ENCODE data around the gene CASR.
A peak's percentile ranks its signal among the peaks of the same experiment; 100 is the strongest.
"Not testable (repeated sequence)": the region's sequence is repeated elsewhere in the genome, so short reads cannot be mapped to it uniquely, and the experiment has no call there.

The CASR gene

DNA sequence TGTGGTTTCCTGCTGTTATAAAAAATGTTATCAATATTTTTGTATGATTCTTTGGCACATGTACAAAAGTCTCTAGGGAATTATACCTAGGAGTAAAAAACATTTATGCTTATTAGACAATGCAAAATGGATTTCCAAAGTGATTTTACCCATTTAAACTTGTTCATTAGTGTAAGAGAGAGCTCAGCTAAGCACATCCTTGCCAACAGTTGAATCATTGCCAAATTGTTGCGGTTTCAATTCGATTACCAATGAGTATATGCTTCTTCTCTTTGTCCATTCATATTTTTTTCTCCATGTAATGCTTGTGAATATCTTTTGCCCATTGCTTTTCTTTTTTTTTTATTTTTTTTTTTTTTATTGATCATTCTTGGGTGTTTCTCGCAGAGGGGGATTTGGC, 17.2 kb downstream of the CASR start:
- Histone ChIP-seq H3K9me3 (ENCODE audit: low read depth, low read length) (no peaks in the 10 kb centered on the region), H3K9ac (ENCODE audit: insufficient read length) (no peak overlapping the region), H3K4me3 (no peak overlapping the region), H3K36me3 (ENCODE audit: insufficient read depth, low read length) (no peaks in the 10 kb centered on the region), H3K27ac (no peak overlapping the region)
- peak; percentile 64 for DNase-seq (ENCODE audit: low read depth, low spot score)
- TF ChIP-seq EZH2 (IDR thresholded peaks at IDR 0.05) (no peak), FOXP2 (optimal IDR thresholded peaks at IDR 0.05; ENCODE audit: control extremely low read depth, extremely low read length, insufficient read depth) (no peak), POLR2AphosphoS5 (IDR thresholded peaks at IDR 0.05; ENCODE audit: borderline replicate concordance, low read depth, low read length) (no peak)

DNA sequence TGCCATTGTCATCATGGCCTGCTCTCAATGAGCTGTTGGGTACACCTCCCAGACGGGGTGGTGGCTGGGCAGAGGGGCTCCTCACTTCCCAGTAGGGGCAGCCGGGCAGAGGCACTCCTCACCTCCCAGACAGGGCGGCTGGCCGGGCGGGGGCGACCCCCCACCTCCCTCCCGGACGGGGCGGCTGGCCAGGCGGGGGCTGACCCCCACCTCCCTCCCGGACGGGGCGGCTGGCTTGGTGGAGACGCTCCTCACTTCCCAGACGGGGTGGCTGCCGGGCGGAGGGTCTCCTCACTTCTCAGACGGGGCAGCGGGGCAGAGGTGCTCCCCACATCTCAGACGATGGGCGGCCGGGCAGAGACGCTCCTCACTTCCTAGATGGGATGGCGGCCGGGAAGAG, 18.0 kb downstream of the CASR start:
- H3K9ac ChIP-seq (ENCODE audit: insufficient read length); H3K27ac ChIP-seq; H3K4me3 ChIP-seq; H3K9me3 ChIP-seq (ENCODE audit: low read depth, low read length); H3K36me3 ChIP-seq (ENCODE audit: insufficient read depth, low read length); DNase-seq (ENCODE audit: low read depth, low spot score): not testable (repeated sequence)

DNA sequence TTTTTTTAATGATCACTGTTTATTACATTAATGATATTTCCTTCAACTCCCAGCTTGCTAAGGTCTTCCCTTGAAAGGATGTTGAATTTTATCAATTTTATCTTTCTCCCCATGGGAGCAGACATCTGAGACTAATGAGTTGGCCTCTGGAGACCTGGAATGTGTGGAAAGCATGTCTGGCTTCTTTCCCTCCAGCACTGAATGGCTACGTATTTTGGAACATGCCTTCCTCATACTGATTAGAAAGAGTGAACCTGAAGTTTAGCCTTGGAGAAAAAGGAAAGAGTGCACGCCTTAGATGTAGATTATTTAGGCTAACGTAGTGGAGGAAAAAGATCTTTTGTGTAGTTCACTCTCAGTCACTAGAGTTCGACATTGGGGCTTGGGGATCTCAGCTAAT, 25.1 kb downstream of the CASR start:
- H3K36me3 ChIP-seq (ENCODE audit: insufficient read depth, low read length) = no peaks in the 10 kb centered on the region
- no peak overlapping the region for H3K4me3 ChIP-seq
- H3K9ac ChIP-seq (ENCODE audit: insufficient read length) = no peak overlapping the region
- no peak for TF ChIP-seq EZH2 (IDR thresholded peaks at IDR 0.05)
- TF ChIP-seq POLR2AphosphoS5 (IDR thresholded peaks at IDR 0.05; ENCODE audit: borderline replicate concordance, low read depth, low read length) = no peak
- TF ChIP-seq FOXP2 (optimal IDR thresholded peaks at IDR 0.05; ENCODE audit: control extremely low read depth, extremely low read length, insufficient read depth) = no peak
- no peak for DNase-seq (ENCODE audit: low read depth, low spot score)
- H3K9me3 ChIP-seq (ENCODE audit: low read depth, low read length) = no peaks in the 10 kb centered on the region
- H3K27ac ChIP-seq = no peak overlapping the region

DNA sequence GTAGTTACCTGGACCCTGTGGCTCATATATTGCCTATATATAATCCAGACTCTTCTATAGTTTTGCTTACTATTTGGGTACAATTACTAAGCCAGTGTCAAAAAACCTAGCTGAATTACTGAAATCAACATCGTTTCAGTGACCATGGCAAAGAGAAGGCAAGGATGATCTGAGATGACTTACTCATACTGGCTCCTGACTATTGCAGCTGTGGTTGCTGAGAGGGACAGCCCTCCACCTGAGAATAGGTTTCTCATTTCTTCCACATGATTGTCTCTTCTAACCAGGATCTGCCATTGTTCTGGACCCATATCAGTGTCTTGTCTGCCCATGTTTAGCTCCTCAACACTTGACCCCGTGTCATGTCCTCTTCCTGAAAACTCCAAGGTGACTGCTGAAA, 30.2 kb downstream of the CASR start:
- no peaks in the 10 kb centered on the region for H3K36me3 ChIP-seq (ENCODE audit: insufficient read depth, low read length)
- no peak overlapping the region for H3K4me3 ChIP-seq
- no peak overlapping the region for H3K27ac ChIP-seq
- no peak for DNase-seq (ENCODE audit: low read depth, low spot score)
- no peak for TF ChIP-seq POLR2AphosphoS5 (IDR thresholded peaks at IDR 0.05; ENCODE audit: borderline replicate concordance, low read depth, low read length)
- TF ChIP-seq EZH2 (IDR thresholded peaks at IDR 0.05) = no peak
- no peak for TF ChIP-seq FOXP2 (optimal IDR thresholded peaks at IDR 0.05; ENCODE audit: control extremely low read depth, extremely low read length, insufficient read depth)
- H3K9me3 ChIP-seq (ENCODE audit: low read depth, low read length) = no peaks in the 10 kb centered on the region
- no peak overlapping the region for H3K9ac ChIP-seq (ENCODE audit: insufficient read length)

DNA sequence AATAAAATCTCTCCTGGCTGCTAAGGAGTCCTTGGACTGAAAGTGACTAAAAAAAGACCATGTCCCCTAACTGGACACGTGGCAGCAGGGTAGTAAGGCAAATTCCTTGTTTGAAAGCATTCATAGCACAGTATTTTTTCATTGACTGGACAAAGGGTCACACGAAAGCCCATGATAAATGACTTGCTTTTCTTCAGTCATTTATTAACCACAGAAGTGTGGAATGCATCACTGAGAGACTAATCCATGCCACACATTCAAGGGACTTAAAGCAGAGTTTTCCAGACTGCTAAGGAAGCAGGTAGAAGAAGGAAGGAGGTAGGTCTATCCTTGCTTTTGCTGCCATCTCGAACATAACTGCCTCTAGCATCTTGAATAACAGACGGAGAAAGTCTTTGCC, 31.2 kb downstream of the CASR start:
- H3K9me3 ChIP-seq (ENCODE audit: low read depth, low read length) = no peaks in the 10 kb centered on the region
- no peaks in the 10 kb centered on the region for H3K36me3 ChIP-seq (ENCODE audit: insufficient read depth, low read length)
- TF ChIP-seq EZH2 (IDR thresholded peaks at IDR 0.05) (no peak), FOXP2 (optimal IDR thresholded peaks at IDR 0.05; ENCODE audit: control extremely low read depth, extremely low read length, insufficient read depth) (no peak), POLR2AphosphoS5 (IDR thresholded peaks at IDR 0.05; ENCODE audit: borderline replicate concordance, low read depth, low read length) (no peak)
- H3K27ac ChIP-seq = no peak overlapping the region
- no peak for DNase-seq (ENCODE audit: low read depth, low spot score)
- no peak overlapping the region for H3K9ac ChIP-seq (ENCODE audit: insufficient read length)
- no peak overlapping the region for H3K4me3 ChIP-seq

DNA sequence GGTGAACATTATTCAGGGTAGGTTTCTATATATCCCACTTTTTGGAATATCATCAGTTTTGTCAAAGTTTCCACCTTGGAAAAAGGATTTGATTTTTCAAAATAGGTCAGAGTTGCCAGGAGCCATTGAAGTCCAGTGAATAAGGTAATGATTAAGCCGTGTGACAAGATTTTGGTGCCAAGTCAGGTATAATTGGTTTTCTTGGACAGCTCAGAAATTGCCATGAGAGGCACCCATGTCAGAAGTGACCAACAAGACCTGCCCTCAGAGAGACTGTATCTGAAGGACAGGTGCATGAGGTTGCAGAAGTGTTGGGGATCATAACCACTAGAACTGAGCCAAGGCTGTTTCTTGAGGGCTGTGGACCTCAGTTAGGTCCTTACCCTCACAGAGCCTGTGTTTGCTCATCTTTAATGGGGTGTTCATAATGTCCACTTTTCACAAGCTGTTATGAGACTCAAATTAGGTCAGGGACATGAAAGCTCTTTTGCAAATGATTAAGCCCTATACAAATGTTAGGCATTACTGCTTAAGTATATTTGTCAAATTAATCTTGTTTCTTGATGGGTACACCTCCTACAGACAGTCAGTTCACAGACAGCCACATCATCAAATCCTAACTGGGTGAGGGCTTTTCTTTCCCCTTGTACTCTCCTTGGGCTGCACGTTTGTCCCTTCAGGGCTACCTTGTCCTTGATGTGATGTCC, 32.3 kb downstream of the CASR start:
- H3K36me3 ChIP-seq (ENCODE audit: insufficient read depth, low read length) = no peaks in the 10 kb centered on the region
- no peak overlapping the region for H3K4me3 ChIP-seq
- H3K9ac ChIP-seq (ENCODE audit: insufficient read length) = no peak overlapping the region
- TF ChIP-seq POLR2AphosphoS5 (IDR thresholded peaks at IDR 0.05; ENCODE audit: borderline replicate concordance, low read depth, low read length) (no peak), FOXP2 (optimal IDR thresholded peaks at IDR 0.05; ENCODE audit: control extremely low read depth, extremely low read length, insufficient read depth) (no peak), EZH2 (IDR thresholded peaks at IDR 0.05) (no peak)
- no peaks in the 10 kb centered on the region for H3K9me3 ChIP-seq (ENCODE audit: low read depth, low read length)
- no peak overlapping the region for H3K27ac ChIP-seq
- no peak for DNase-seq (ENCODE audit: low read depth, low spot score)

DNA sequence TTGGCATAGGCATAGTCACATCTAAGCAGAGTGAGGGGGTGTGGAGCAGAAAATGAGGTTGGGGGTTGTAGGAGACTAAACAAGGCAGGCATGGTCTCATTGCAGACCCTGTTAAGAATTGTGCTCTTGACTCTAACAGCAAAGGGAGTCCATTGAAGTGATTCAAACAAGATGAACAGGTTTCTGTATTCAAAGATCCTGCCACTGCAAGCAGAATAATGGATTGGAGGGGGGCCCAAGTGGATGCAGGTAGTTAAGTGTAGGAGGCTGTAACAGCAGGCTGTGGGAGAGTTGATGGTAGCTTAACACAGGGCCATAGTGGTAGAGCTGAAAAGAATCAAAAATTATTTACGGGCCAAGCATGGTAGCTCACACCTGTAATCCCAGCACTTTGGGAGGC, 34.4 kb downstream of the CASR start:
- H3K9ac ChIP-seq (ENCODE audit: insufficient read length) = no peak overlapping the region
- DNase-seq (ENCODE audit: low read depth, low spot score) = no peak

DNA sequence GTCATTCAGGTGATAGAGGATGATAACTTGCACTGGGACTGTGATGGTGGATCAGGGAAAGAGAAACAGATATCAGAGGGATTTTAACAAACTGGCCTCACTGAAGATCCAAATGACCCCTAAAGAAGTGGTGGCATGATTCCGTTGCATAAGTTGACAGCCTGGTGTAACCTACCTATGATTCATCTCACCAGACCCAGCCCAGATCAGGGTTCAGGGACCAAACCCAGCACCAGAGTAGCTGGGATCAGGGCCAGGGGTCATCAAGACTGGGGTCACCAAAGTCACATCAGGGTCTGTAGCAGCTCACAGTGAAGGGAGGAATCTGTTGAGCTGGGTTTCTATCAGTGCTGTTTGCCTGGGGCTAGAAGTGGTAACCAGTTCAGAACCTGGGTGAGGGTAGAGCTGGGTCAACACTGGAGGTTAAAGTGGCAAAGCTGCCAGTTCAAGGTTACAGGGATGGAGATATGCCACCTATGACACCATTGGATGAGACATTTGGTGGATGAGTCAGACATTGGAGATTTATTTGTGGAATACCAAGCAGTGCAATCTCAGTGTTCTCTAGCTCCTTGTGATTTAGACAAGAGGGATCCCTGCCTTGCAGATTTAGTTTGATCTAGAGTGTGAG, 35.9 kb downstream of the CASR start:
- H3K27ac ChIP-seq = no peak overlapping the region
- H3K9me3 ChIP-seq (ENCODE audit: low read depth, low read length) = no peaks in the 10 kb centered on the region
- H3K9ac ChIP-seq (ENCODE audit: insufficient read length) = no peak overlapping the region
- no peak for DNase-seq (ENCODE audit: low read depth, low spot score)
- H3K36me3 ChIP-seq (ENCODE audit: insufficient read depth, low read length) = no peaks in the 10 kb centered on the region
- H3K4me3 ChIP-seq = no peak overlapping the region
- no peak for TF ChIP-seq FOXP2 (optimal IDR thresholded peaks at IDR 0.05; ENCODE audit: control extremely low read depth, extremely low read length, insufficient read depth)
- no peak for TF ChIP-seq POLR2AphosphoS5 (IDR thresholded peaks at IDR 0.05; ENCODE audit: borderline replicate concordance, low read depth, low read length)
- no peak for TF ChIP-seq EZH2 (IDR thresholded peaks at IDR 0.05)

More for the DNA sequence above, 34.4 kb downstream of the CASR start:
- no peak for TF ChIP-seq FOXP2 (optimal IDR thresholded peaks at IDR 0.05; ENCODE audit: control extremely low read depth, extremely low read length, insufficient read depth)
- no peak for TF ChIP-seq POLR2AphosphoS5 (IDR thresholded peaks at IDR 0.05; ENCODE audit: borderline replicate concordance, low read depth, low read length)
- TF ChIP-seq EZH2 (IDR thresholded peaks at IDR 0.05) = no peak
- no peak overlapping the region for H3K27ac ChIP-seq
- no peaks in the 10 kb centered on the region for H3K9me3 ChIP-seq (ENCODE audit: low read depth, low read length)
- H3K36me3 ChIP-seq (ENCODE audit: insufficient read depth, low read length) = no peaks in the 10 kb centered on the region
- H3K4me3 ChIP-seq = no peak overlapping the region
